ENCODE measurements around the gene NPLOC4.
"Not testable (repeated sequence)": the region's sequence is repeated elsewhere in the genome, so short reads cannot be mapped to it uniquely, and the experiment has no call there.

The NPLOC4 gene

DNA sequence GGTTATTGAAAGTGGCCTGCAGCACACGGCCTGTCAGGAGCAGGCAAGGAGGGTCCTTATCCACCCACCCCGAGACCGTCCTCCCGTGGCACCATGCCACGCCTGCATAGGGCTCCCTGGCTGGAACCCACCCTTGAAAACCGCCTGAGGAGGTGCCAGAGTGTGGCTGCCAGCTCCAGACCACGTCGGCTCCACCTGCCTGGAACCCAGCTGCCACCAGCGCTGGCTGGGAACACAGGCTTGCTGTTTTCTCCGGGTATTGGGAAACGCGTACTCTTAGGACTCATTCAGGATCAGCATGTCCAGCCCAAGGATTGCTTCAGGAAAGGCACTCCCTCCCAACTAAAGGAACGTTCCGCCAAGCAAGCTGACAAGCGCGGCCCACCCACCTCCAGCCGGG lies 40.0 kb upstream of the NPLOC4 start:
- Histone ChIP-seq H3K4me3 (ENCODE audit: low read depth in 1 of 2, low read length in 2 of 2) (no peak overlapping the region), H3K27ac (ENCODE audit: low read length) (no peak overlapping the region), H3K79me2 (ENCODE audit: insufficient read depth, low read length) (peaks cover 15% of the 10 kb centered on the region), H3K9me3 (ENCODE audit: insufficient read depth, low read length, severe bottlenecking) (no peaks in the 10 kb centered on the region), H3K27me3 (ENCODE audit: insufficient read depth, low read length, poor library complexity) (no peaks in the 10 kb centered on the region), H3K36me3 (ENCODE audit: insufficient read depth, low read length) (peaks cover 43% of the 10 kb centered on the region), H3K4me2 (ENCODE audit: insufficient read depth, low read length) (no peak overlapping the region), H2AFZ (ENCODE audit: low read depth, low read length) (no peak overlapping the region), H4K20me1 (ENCODE audit: insufficient read depth, low read length) (peaks cover 18% of the 10 kb centered on the region; the same call in 1 of the 2 replicates), H3K9ac (ENCODE audit: low read depth, low read length) (no peak overlapping the region), H3K4me1 (ENCODE audit: insufficient read depth, low read length) (peaks cover 6% of the 10 kb centered on the region; the same call in 1 of the 2 replicates)
- DNase-seq (no peak), ATAC-seq (ENCODE audit: insufficient read depth, low read depth) (0 out of 3 replicates have a peak, but pooled peaks have one; percentile 12)
- TF ChIP-seq EZH2 (IDR thresholded peaks at IDR 0.05; ENCODE audit: borderline replicate concordance, low read depth, low read length, severe bottlenecking): no peak
- TF ChIP-seq, protein P1, sequence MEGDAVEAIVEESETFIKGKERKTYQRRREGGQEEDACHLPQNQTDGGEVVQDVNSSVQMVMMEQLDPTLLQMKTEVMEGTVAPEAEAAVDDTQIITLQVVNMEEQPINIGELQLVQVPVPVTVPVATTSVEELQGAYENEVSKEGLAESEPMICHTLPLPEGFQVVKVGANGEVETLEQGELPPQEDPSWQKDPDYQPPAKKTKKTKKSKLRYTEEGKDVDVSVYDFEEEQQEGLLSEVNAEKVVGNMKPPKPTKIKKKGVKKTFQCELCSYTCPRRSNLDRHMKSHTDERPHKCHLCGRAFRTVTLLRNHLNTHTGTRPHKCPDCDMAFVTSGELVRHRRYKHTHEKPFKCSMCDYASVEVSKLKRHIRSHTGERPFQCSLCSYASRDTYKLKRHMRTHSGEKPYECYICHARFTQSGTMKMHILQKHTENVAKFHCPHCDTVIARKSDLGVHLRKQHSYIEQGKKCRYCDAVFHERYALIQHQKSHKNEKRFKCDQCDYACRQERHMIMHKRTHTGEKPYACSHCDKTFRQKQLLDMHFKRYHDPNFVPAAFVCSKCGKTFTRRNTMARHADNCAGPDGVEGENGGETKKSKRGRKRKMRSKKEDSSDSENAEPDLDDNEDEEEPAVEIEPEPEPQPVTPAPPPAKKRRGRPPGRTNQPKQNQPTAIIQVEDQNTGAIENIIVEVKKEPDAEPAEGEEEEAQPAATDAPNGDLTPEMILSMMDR (IDR thresholded peaks at IDR 0.05; ENCODE audit: borderline replicate concordance, extremely low read depth, low read length, poor library complexity, severe bottlenecking): no peak

DNA sequence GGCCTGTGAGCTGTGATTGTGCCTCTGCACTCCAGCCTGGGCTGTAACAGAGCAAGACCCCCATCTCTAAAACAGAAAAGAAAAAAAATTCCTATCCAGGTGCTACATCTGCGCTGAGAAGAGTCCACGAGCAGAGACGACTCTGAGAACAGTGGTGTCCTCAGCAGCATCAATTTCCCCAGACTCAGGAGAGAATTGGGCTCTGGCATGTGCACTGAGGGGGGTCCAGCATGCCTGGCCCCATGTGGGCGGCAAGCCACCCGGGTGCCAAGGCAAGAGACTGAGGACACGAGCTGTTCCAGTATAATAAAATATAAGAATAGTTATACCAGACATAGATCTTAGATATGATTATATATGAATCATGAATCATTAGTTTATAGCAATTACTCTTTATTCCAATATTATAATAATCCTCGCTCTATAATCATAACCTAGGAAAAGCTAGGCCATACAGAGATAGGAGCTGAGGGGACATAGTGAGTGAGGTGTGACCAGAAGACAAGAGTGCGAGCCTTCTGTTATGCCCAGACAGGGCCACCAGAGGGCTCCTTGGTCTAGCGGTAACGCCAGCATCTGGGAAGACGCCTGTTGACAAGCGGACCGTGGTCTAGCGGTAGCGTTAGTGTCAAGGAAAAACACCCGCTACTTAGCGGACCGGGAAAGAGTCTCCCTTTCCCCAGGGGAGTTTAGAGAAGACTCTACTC lies 38.8 kb upstream of the NPLOC4 start:
- Histone ChIP-seq H4K20me1 (ENCODE audit: insufficient read depth, low read length) (peaks cover 13% of the 10 kb centered on the region; the same call in 1 of the 2 replicates), H3K36me3 (ENCODE audit: insufficient read depth, low read length) (peaks cover 44% of the 10 kb centered on the region)
- H3K4me2 ChIP-seq (ENCODE audit: insufficient read depth, low read length); H3K4me3 ChIP-seq (ENCODE audit: low read depth in 1 of 2, low read length in 2 of 2); H3K79me2 ChIP-seq (ENCODE audit: insufficient read depth, low read length); H2AFZ ChIP-seq (ENCODE audit: low read depth, low read length); ATAC-seq (ENCODE audit: insufficient read depth, low read depth); H3K27me3 ChIP-seq (ENCODE audit: insufficient read depth, low read length, poor library complexity); H3K9me3 ChIP-seq (ENCODE audit: insufficient read depth, low read length, severe bottlenecking); H3K27ac ChIP-seq (ENCODE audit: low read length); H3K4me1 ChIP-seq (ENCODE audit: insufficient read depth, low read length); H3K9ac ChIP-seq (ENCODE audit: low read depth, low read length): not testable (repeated sequence)
- peak; percentile 40 for DNase-seq
- TF ChIP-seq, protein P1 (IDR thresholded peaks at IDR 0.05; ENCODE audit: borderline replicate concordance, extremely low read depth, low read length, poor library complexity, severe bottlenecking): peak; percentile 50

GRCh38 chr17:81673561-81674258 lies 36.8 kb upstream of the NPLOC4 start:
- DNase-seq: no peak
- peaks cover 13% of the 10 kb centered on the region for H4K20me1 ChIP-seq (ENCODE audit: insufficient read depth, low read length)
- H2AFZ ChIP-seq (ENCODE audit: low read depth, low read length): no peak overlapping the region
- no peaks in the 10 kb centered on the region for H3K27me3 ChIP-seq (ENCODE audit: insufficient read depth, low read length, poor library complexity)
- no peak overlapping the region for H3K27ac ChIP-seq (ENCODE audit: low read length)
- H3K4me3 ChIP-seq (ENCODE audit: low read depth in 1 of 2, low read length in 2 of 2): no peak overlapping the region
- H3K9me3 ChIP-seq (ENCODE audit: insufficient read depth, low read length, severe bottlenecking): no peaks in the 10 kb centered on the region
- no peaks in the 10 kb centered on the region for H3K4me1 ChIP-seq (ENCODE audit: insufficient read depth, low read length)
- H3K36me3 ChIP-seq (ENCODE audit: insufficient read depth, low read length): peaks cover 62% of the 10 kb centered on the region
- 0 out of 3 replicates have a peak, but pooled peaks have one; percentile 8 for ATAC-seq (ENCODE audit: insufficient read depth, low read depth)
- no peak overlapping the region for H3K9ac ChIP-seq (ENCODE audit: low read depth, low read length)
- H3K4me2 ChIP-seq (ENCODE audit: insufficient read depth, low read length): no peak overlapping the region
- TF ChIP-seq, protein P1 (IDR thresholded peaks at IDR 0.05; ENCODE audit: borderline replicate concordance, extremely low read depth, low read length, poor library complexity, severe bottlenecking): no peak
- no peak for TF ChIP-seq EZH2 (IDR thresholded peaks at IDR 0.05; ENCODE audit: borderline replicate concordance, low read depth, low read length, severe bottlenecking)
- peaks cover 17% of the 10 kb centered on the region for H3K79me2 ChIP-seq (ENCODE audit: insufficient read depth, low read length)

Data from DND-41 (cell line).